Endothelial cell of umbilical vein (primary cell): ENCODE results near the gene ETDC. TPM values are rescaled to one million over a fixed set of nuclear protein-coding genes. Genes with fewer than 3 reads are reported as not detected.

ENCODE experiments used
- BruUV-seq: library from RNA; stranded (reverse); fragments of 400-500 nt; replicated peaks from 2 replicates; lab custom pipeline; 2021; lab: Mats Ljungman, UMichigan
- CTCF ChIA-PET: fragments of 300-600, 350-600 bp; sonication (Branson Sonifier 250); formaldehyde crosslinking; loops from one replicate; lab custom pipeline; 2021; ENCODE audit warnings: antibody characterized with exemption, inconsistent platforms; lab: Charles Lee
- POLR2A ChIA-PET: fragments of 300-600, 350-600 bp; sonication (Branson Sonifier 250); formaldehyde crosslinking; loops from one replicate; lab custom pipeline; 2021; ENCODE audit warnings: antibody characterized with exemption, inconsistent platforms; lab: Charles Lee
- DNase-seq: peaks from one replicate; pipeline ENCODE4 v3.0.0-alpha.2; 2011; ENCODE audit warnings: low read depth, low spot score
- FAIRE-seq: peaks from 2 replicates; lab custom pipeline; 2011; peaks lifted over from hg19 to GRCh38; lab: Jason Lieb, UNC
- H2AFZ ChIP-seq: 2 replicates; pipeline ENCODE4 v1.6.0; 2012; ENCODE audit warnings: low read depth, low read length, control low read depth, inconsistent platforms
- H3K27ac ChIP-seq: 2 replicates; pipeline ENCODE4 v1.5.1; 2011; ENCODE audit warnings: low read depth, mild to moderate bottlenecking, control low read depth, low read length, moderate library complexity; ENCODE audit not compliant: insufficient read depth
- H3K27me3 ChIP-seq, 2 experiments: 2 replicates each; pipeline versions ENCODE4 v1.6.0 to v1.6.1; 2011; ENCODE audit warnings: low read length in 2 of 2, mixed read lengths in 1 of 2; ENCODE audit not compliant: control insufficient read depth in 2 of 2, insufficient read depth in 2 of 2
- H3K36me3 ChIP-seq, 2 experiments: 2 replicates in 1 of 2; 3 replicates in 1 of 2; pipeline ENCODE4 v1.5.1; 2011; ENCODE audit warnings: low read length in 2 of 2, mild to moderate bottlenecking in 1 of 2, moderate library complexity in 1 of 2; ENCODE audit not compliant: control insufficient read depth in 2 of 2, insufficient read depth in 2 of 2; ENCODE audit errors: extremely low read depth in 1 of 2
- H3K4me1 ChIP-seq: 3 replicates; pipeline ENCODE4 v1.5.1; 2011; ENCODE audit warnings: mild to moderate bottlenecking, low read length; ENCODE audit not compliant: control insufficient read depth, insufficient read depth; ENCODE audit errors: extremely low read depth
- H3K4me2 ChIP-seq: 2 replicates; pipeline ENCODE4 v1.6.1; 2011; ENCODE audit warnings: low read length, control low read depth, mixed read lengths; ENCODE audit not compliant: insufficient read depth
- H3K4me3 ChIP-seq, 3 experiments: fragments of 200-600 bp in 1 of 3; sonication (generic), shearing (Covaris generic) in 1 of 3; replicated peaks in 1 of 3; 2 replicates each; pipeline ENCODE4 v1.5.1; 2011 to 2016; ENCODE audit warnings: control low read depth in 3 of 3, low read length in 3 of 3, mild to moderate bottlenecking in 2 of 3, inconsistent platforms in 1 of 3, low read depth in 1 of 3, moderate library complexity in 1 of 3; ENCODE audit not compliant: insufficient read depth in 1 of 3
- H3K79me2 ChIP-seq: 2 replicates; pipeline ENCODE4 v1.6.0; 2012; ENCODE audit warnings: low read length, inconsistent platforms; ENCODE audit not compliant: control insufficient read depth, insufficient read depth
- H3K9ac ChIP-seq: replicated peaks from 2 replicates; pipeline ENCODE3; 2011; ENCODE audit warnings: low read length, control low read depth; ENCODE audit not compliant: insufficient read depth; ENCODE audit errors: extremely low read depth
- H3K9me1 ChIP-seq: replicated peaks from 3 replicates; pipeline ENCODE4 v1.6.0; 2011; ENCODE audit warnings: mild to moderate bottlenecking, low read length; ENCODE audit not compliant: control insufficient read depth, insufficient read depth; ENCODE audit errors: extremely low read depth
- H3K9me3 ChIP-seq: replicated peaks from 2 replicates; pipeline ENCODE4 v1.5.1; 2012; ENCODE audit warnings: low read length, inconsistent platforms; ENCODE audit not compliant: control insufficient read depth, insufficient read depth
- H4K20me1 ChIP-seq: replicated peaks from 2 replicates; pipeline ENCODE3; 2011; ENCODE audit warnings: mild to moderate bottlenecking, low read length; ENCODE audit not compliant: control insufficient read depth, insufficient read depth; ENCODE audit errors: extremely low read depth
- EZH2 ChIP-seq: IDR thresholded peaks from 2 replicates; pipeline ENCODE4 v1.6.1; 2012; ENCODE audit warnings: borderline replicate concordance, low read depth, mild to moderate bottlenecking, moderate library complexity, low read length, inconsistent platforms; ENCODE audit not compliant: severe bottlenecking
- FOS ChIP-seq: IDR thresholded peaks from 2 replicates; pipeline ENCODE4 v1.6.1; 2011; ENCODE audit warnings: mild to moderate bottlenecking, low read length, moderate library complexity, borderline replicate concordance; ENCODE audit not compliant: insufficient read depth
- JUN ChIP-seq: IDR thresholded peaks from 2 replicates; pipeline ENCODE4 v1.6.1; 2011; ENCODE audit warnings: borderline replicate concordance, low read depth; ENCODE audit not compliant: insufficient read length, insufficient read depth
- MYC ChIP-seq: IDR thresholded peaks from one replicate; pipeline ENCODE4 v1.6.1; 2011; ENCODE audit warnings: mild to moderate bottlenecking, low read depth, low read length
- POLR2A ChIP-seq: IDR thresholded peaks from 2 replicates; pipeline ENCODE4 v1.6.1; 2012; ENCODE audit warnings: low read depth, mild to moderate bottlenecking, control low read depth, low read length
- POLR2AphosphoS5 ChIP-seq: IDR thresholded peaks from 2 replicates; pipeline ENCODE4 v1.6.1; 2012; ENCODE audit warnings: low read depth, mild to moderate bottlenecking, control low read depth, low read length, moderate library complexity; ENCODE audit not compliant: insufficient read depth
- dilution Hi-C: fragments of 300-500 bp; cut with MboI; formaldehyde crosslinking; loops from one replicate; pipeline ENCODE4 v1.15.0; 2019; ENCODE audit warnings: low sequenced_read_pairs; ENCODE audit not compliant: extremely low pct_ligation_motif_present
- intact Hi-C: fragments of 100-400 bp; cut with micrococcal nuclease; formaldehyde crosslinking; loops from one replicate; pipeline ENCODE4 v1.10.0; 2022
- polyA plus RNA-seq, 4 experiments: library from polyadenylated mRNA; depleted of rRNA in 3 of 4; stranded (reverse) in 3 of 4; unstranded in 1 of 4; fragments of >200 nt; gene quantifications; 2 replicates each; pipeline versions ENCODE4 v1.2.1 to v1.2.3, GENCODE V29; 2011 to 2012; ENCODE audit warnings: missing spikeins in 1 of 4
- total RNA-seq: library from RNA; stranded (reverse); gene quantifications from 2 replicates; pipeline ENCODE4 v1.2.3, GENCODE V29; 2021
- TF ChIP-seq, protein P1 (sequence below): IDR thresholded peaks from 2 replicates; pipeline ENCODE4 v1.6.1; 2011; ENCODE audit not compliant: insufficient read depth, insufficient read length
- TF ChIP-seq, protein P2 (sequence below), 2 donors: IDR thresholded peaks; 1 replicate in 1 of 2; 2 replicates in 1 of 2; pipeline ENCODE4 v1.5.1; 2011; ENCODE audit warnings: low read length in 2 of 2, mild to moderate bottlenecking in 2 of 2, moderate library complexity in 2 of 2, control low read depth in 1 of 2, inconsistent platforms in 1 of 2, low read depth in 1 of 2; ENCODE audit not compliant: insufficient read depth in 1 of 2; ENCODE audit errors: extremely low read depth in 1 of 2

ETDC gene
- total and polyA plus RNA-seq, 2 donors (not counting 3 experiments of a cell fraction or from before 2014, with no cell fraction given), result not detected

DNA sequence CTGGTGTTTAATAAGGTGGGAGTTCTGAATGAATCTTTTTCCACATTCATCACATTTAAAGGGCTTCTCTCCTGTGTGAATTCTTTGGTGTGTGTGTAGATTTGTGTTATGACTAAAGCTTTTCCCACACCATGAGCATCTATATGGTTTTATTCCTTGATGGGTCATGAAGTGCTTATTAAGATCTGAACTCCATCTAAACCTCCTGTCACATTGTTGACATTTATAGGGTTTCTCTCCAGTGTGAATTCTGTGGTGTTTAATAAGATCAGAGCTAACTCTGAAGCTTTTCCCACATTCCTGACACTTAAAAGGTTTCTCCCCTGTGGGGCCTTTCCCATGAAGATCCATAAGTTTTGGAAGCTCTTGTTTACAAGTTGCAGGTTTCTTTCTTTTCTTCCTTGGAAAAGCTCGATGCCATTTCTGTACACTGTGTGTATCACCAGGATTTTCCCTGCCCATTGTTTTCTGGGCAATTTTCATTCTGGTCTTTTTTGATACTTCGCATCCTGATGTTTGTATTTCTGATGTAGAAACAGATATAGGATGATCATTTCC is 21.9 kb upstream of the ETDC start:
- Histone ChIP-seq H3K27me3 (no peaks in the 10 kb centered on the region), H3K79me2 (no peaks in the 10 kb centered on the region), H3K4me2 (no peak overlapping the region), H3K9me3 (no peaks in the 10 kb centered on the region), H3K4me3 (no peak overlapping the region), H3K4me1 (no peaks in the 10 kb centered on the region), H4K20me1 (no peaks in the 10 kb centered on the region), H3K9ac (no peak overlapping the region), H3K27ac (no peak overlapping the region), H2AFZ (no peak overlapping the region), H3K9me1 (no peaks in the 10 kb centered on the region), H3K36me3 (no peaks in the 10 kb centered on the region)
- POLR2A ChIA-PET, result no interaction called here
- CTCF ChIA-PET, result no interaction called here
- BruUV-seq, result no TSS peak
- peak; percentile 62 for FAIRE-seq
- intact Hi-C loops (no loop called here), dilution Hi-C loops (no loop called here)
- no peak for DNase-seq
- TF ChIP-seq JUN (no peak), EZH2 (no peak), MYC (no peak), POLR2A (no peak), POLR2AphosphoS5 (no peak), FOS (no peak)
- TF ChIP-seq, protein P1, sequence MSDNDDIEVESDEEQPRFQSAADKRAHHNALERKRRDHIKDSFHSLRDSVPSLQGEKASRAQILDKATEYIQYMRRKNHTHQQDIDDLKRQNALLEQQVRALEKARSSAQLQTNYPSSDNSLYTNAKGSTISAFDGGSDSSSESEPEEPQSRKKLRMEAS, result no peak
- TF ChIP-seq, protein P2, sequence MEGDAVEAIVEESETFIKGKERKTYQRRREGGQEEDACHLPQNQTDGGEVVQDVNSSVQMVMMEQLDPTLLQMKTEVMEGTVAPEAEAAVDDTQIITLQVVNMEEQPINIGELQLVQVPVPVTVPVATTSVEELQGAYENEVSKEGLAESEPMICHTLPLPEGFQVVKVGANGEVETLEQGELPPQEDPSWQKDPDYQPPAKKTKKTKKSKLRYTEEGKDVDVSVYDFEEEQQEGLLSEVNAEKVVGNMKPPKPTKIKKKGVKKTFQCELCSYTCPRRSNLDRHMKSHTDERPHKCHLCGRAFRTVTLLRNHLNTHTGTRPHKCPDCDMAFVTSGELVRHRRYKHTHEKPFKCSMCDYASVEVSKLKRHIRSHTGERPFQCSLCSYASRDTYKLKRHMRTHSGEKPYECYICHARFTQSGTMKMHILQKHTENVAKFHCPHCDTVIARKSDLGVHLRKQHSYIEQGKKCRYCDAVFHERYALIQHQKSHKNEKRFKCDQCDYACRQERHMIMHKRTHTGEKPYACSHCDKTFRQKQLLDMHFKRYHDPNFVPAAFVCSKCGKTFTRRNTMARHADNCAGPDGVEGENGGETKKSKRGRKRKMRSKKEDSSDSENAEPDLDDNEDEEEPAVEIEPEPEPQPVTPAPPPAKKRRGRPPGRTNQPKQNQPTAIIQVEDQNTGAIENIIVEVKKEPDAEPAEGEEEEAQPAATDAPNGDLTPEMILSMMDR (IDR thresholded peaks at IDR 0.05; ENCODE audit: extremely low read depth in 1 of 2, insufficient read depth in 1 of 2, low read depth in 1 of 2, low read length in 2 of 2), result no peak
